Measurements from ENCODE around the gene TGFB1. TPM values are rescaled to one million over a fixed set of nuclear protein-coding genes. Genes with fewer than 3 reads are reported as not detected.

TGFB1 gene
- polyA plus RNA-seq, 1 of the 3 experiments (the other 2 are of a cell fraction), result 25.5 TPM

GRCh38 chr19:41344162-41344561 is 9.6 kb downstream of the TGFB1 start:
- TF ChIP-seq TAF1 (IDR thresholded peaks at IDR 0.05; ENCODE audit: borderline replicate concordance, low read depth, low read length) (no peak), MEF2A (IDR thresholded peaks at IDR 0.05; ENCODE audit: borderline replicate concordance, low read depth) (no peak), USF2 (IDR thresholded peaks at IDR 0.05; ENCODE audit: borderline replicate concordance, low read depth, low read length) (no peak), POLR2AphosphoS5 (IDR thresholded peaks at IDR 0.05; ENCODE audit: low read depth, low read length) (no peak), ZBTB33 (IDR thresholded peaks at IDR 0.05; ENCODE audit: borderline replicate concordance, low read depth) (no peak), IRF3 (IDR thresholded peaks at IDR 0.05; ENCODE audit: low read depth, low read length) (no peak), EZH2phosphoT487 (IDR thresholded peaks at IDR 0.05; ENCODE audit: borderline replicate concordance, low read depth) (no peak), FOXM1 (IDR thresholded peaks at IDR 0.05; ENCODE audit: low read depth) (no peak), ELF1 (IDR thresholded peaks at IDR 0.05) (no peak), CHD2 (IDR thresholded peaks at IDR 0.05; ENCODE audit: low read length, partially characterized antibody) (no peak), FOSL2 (IDR thresholded peaks at IDR 0.05; ENCODE audit: borderline replicate concordance, low read depth) (no peak), TCF12 (IDR thresholded peaks at IDR 0.05) (no peak)
- no peak for DNase-seq
- peaks cover 96% of the 10 kb centered on the region for H3K79me2 ChIP-seq (ENCODE audit: insufficient read depth)
- CTCF ChIA-PET, result no interaction called here
- peaks cover 9 to 75% of the 10 kb centered on the region in 2 experiments for H3K36me3 ChIP-seq (replicated peaks in 1 of 2; ENCODE audit: control insufficient read depth in 1 of 2, insufficient read depth in 2 of 2, low read length in 1 of 2)
- POLR2A ChIA-PET, result no interaction called here
- no peak overlapping the region for H3K9ac ChIP-seq
- no peaks in the 10 kb centered on the region for H3K27me3 ChIP-seq (ENCODE audit: insufficient read depth)
- H2AFZ ChIP-seq (ENCODE audit: low read depth), result no peak overlapping the region
- H4K20me1 ChIP-seq (ENCODE audit: insufficient read depth), result peaks cover 87% of the 10 kb centered on the region
- WGBS (ENCODE audit: low lambda C conversion rate), result 100% methylated on average over 2 of the region's 2 CpGs
- H3F3A ChIP-seq (replicated peaks; ENCODE audit: insufficient read depth), result peaks cover 20% of the 10 kb centered on the region
- H3K9me2 ChIP-seq, result no peaks in the 10 kb centered on the region
- H3K9me3 ChIP-seq, result no peaks in the 10 kb centered on the region
- H3K4me1 ChIP-seq (ENCODE audit: control insufficient read depth in 1 of 2, insufficient read depth in 2 of 2, low read depth in 1 of 2, low read length in 1 of 2), result no peaks in the 10 kb centered on the region
- H3K27ac ChIP-seq (ENCODE audit: low read depth in 2 of 2, low read length in 1 of 2), result no peak overlapping the region
- H3K4me3 ChIP-seq (ENCODE audit: low read depth in 2 of 2, low read length in 1 of 2), result no peak overlapping the region
- H3K4me2 ChIP-seq, result no peak overlapping the region

GRCh38 chr19:41341669-41342490 is 11.8 kb downstream of the TGFB1 start:
- peaks cover 96% of the 10 kb centered on the region for H3K79me2 ChIP-seq (ENCODE audit: insufficient read depth)
- TF ChIP-seq EP300 (IDR thresholded peaks at IDR 0.05; ENCODE audit: borderline replicate concordance in 1 of 2, low read depth in 1 of 2, low read length in 1 of 2) (no peak), RAD21 (IDR thresholded peaks at IDR 0.05; ENCODE audit: low read length) (no peak), ELF1 (IDR thresholded peaks at IDR 0.05) (no peak), GABPA (IDR thresholded peaks at IDR 0.05; ENCODE audit: low read depth) (no peak), ZBTB33 (IDR thresholded peaks at IDR 0.05; ENCODE audit: borderline replicate concordance, low read depth) (no peak), TCF12 (IDR thresholded peaks at IDR 0.05) (no peak), USF1 (IDR thresholded peaks at IDR 0.05; ENCODE audit: borderline replicate concordance, low read depth) (no peak), TEAD4 (IDR thresholded peaks at IDR 0.05; ENCODE audit: borderline replicate concordance, insufficient read depth) (no peak), GATA2 (CRISPR knock-in tag; IDR thresholded peaks at IDR 0.05) (no peak), FOXJ3 (CRISPR knock-in tag; IDR thresholded peaks at IDR 0.05) (no peak), RFX5 (IDR thresholded peaks at IDR 0.05; ENCODE audit: low read length) (no peak)

More at GRCh38 chr19:41341669-41342490, 11.8 kb downstream of the TGFB1 start:
- Histone ChIP-seq H4K20me1 (ENCODE audit: insufficient read depth) (peaks cover 91% of the 10 kb centered on the region), H3K9me3 (no peaks in the 10 kb centered on the region), H2AFZ (ENCODE audit: low read depth) (no peak overlapping the region), H3K4me1 (ENCODE audit: control insufficient read depth in 1 of 2, insufficient read depth in 2 of 2, low read depth in 1 of 2, low read length in 1 of 2) (no peaks in the 10 kb centered on the region), H3F3A (replicated peaks; ENCODE audit: insufficient read depth) (peaks cover 26% of the 10 kb centered on the region), H3K9ac (no peak overlapping the region), H3K4me2 (no peak overlapping the region), H3K4me3 (ENCODE audit: low read depth in 2 of 2, low read length in 1 of 2) (no peak overlapping the region), H3K27ac (ENCODE audit: low read depth in 2 of 2, low read length in 1 of 2) (no peak overlapping the region), H3K36me3 (replicated peaks in 1 of 2; ENCODE audit: control insufficient read depth in 1 of 2, insufficient read depth in 2 of 2, low read length in 1 of 2) (peaks cover 9 to 76% of the 10 kb centered on the region in 2 experiments), H3K27me3 (ENCODE audit: insufficient read depth) (no peaks in the 10 kb centered on the region), H3K9me2 (no peaks in the 10 kb centered on the region)
- ChIA-PET POLR2A (no interaction called here), CTCF (interaction anchor here (0.6 to 1.8 kb wide), 3 partner anchors 11 to 20 kb away, joined by 3 to 6 read pairs (median 3); no protein-coding TSS in a partner anchor)
- 98% methylated on average over 16 of the region's 20 CpGs for WGBS (ENCODE audit: low lambda C conversion rate)
- DNase-seq, result peak; percentile 8

Data from SK-N-SH (cell line).